Neural cell (in vitro differentiated cells): ENCODE measurements around the gene TRPM3. TPM values are rescaled to one million over a fixed set of nuclear protein-coding genes. Genes with fewer than 3 reads are reported as not detected.

Experiments
- H2AFZ ChIP-seq: fragments of 200-600, 300-800 bp; sonication (generic), shearing (Covaris generic); 2 replicates; pipeline ENCODE4 v1.6.0; 2014; ENCODE audit warnings: low read depth, mild to moderate bottlenecking, antibody characterized with exemption, low read length, moderate library complexity
- H3F3A ChIP-seq: fragments of 200-600 bp; shearing (Covaris generic); 2 replicates; pipeline ENCODE4 v1.6.1; 2016; ENCODE audit warnings: mild to moderate bottlenecking, moderate library complexity, mixed read lengths, antibody characterized with exemption, low read length; ENCODE audit not compliant: insufficient read depth, poor library complexity, severe bottlenecking
- H3K27ac ChIP-seq: fragments of 200-600, 300-800 bp; sonication (generic), shearing (Covaris generic); 2 replicates; pipeline ENCODE4 v1.5.1; 2014; ENCODE audit warnings: mild to moderate bottlenecking, low read length, moderate library complexity
- H3K27me3 ChIP-seq: fragments of 300-800, 200-600 bp; sonication (generic), shearing (Covaris generic); 2 replicates; pipeline ENCODE4 v1.6.0; 2014; ENCODE audit warnings: mild to moderate bottlenecking, low read depth, low read length, moderate library complexity; ENCODE audit not compliant: insufficient read depth
- H3K36me3 ChIP-seq: fragments of 300-800, 200-600 bp; sonication (generic), shearing (Covaris generic); 2 replicates; pipeline ENCODE4 v1.5.1; 2014; ENCODE audit warnings: mild to moderate bottlenecking, antibody characterized with exemption, low read length, moderate library complexity; ENCODE audit not compliant: insufficient read depth
- H3K4me2 ChIP-seq: fragments of 300-800, 200-600 bp; sonication (generic), shearing (Covaris generic); 2 replicates; pipeline ENCODE4 v1.6.0; 2014; ENCODE audit warnings: mild to moderate bottlenecking, low read length
- H3K4me3 ChIP-seq: fragments of 300-800, 200-600 bp; sonication (generic), shearing (Covaris generic); 2 replicates; pipeline ENCODE4 v1.5.1; 2014; ENCODE audit warnings: mild to moderate bottlenecking, low read length, moderate library complexity
- H3K79me2 ChIP-seq: fragments of 200-600 bp; shearing (Covaris generic); replicated peaks from 2 replicates; pipeline ENCODE4 v1.6.0; 2014; ENCODE audit warnings: mild to moderate bottlenecking, low read length, moderate library complexity; ENCODE audit not compliant: insufficient read depth
- H3K9ac ChIP-seq: fragments of 300-800, 200-600 bp; sonication (generic), shearing (Covaris generic); 2 replicates; pipeline ENCODE4 v1.6.1; 2016; ENCODE audit warnings: mild to moderate bottlenecking, low read length, mixed read lengths
- H3K9me2 ChIP-seq: fragments of 200-600 bp; shearing (Covaris generic); 2 replicates; pipeline ENCODE4 v1.6.1; 2016; ENCODE audit warnings: mild to moderate bottlenecking, low read length, mixed read lengths; ENCODE audit not compliant: insufficient read depth
- H3K9me3 ChIP-seq: fragments of 200-600, 300-800 bp; sonication (generic), shearing (Covaris generic); 2 replicates; pipeline ENCODE4 v1.6.1; 2016; ENCODE audit warnings: mild to moderate bottlenecking, mixed run types, low read length, moderate library complexity, mixed read lengths
- H4K20me1 ChIP-seq: fragments of 200-600 bp; shearing (Covaris generic); 2 replicates; pipeline ENCODE4 v1.6.1; 2016; ENCODE audit warnings: mild to moderate bottlenecking, mixed run types; ENCODE audit not compliant: insufficient read depth
- CTCF ChIP-seq: fragments of 450-650 bp; IDR thresholded peaks from 2 replicates; pipeline ENCODE4 v1.5.1; 2014; ENCODE audit warnings: antibody characterized with exemption, mild to moderate bottlenecking, moderate library complexity; ENCODE audit not compliant: poor library complexity, severe bottlenecking
- EP300 ChIP-seq: fragments of 450-650 bp; conservative IDR thresholded peaks from 2 replicates; pipeline ENCODE4 v1.6.1; 2014; ENCODE audit warnings: antibody characterized with exemption, mild to moderate bottlenecking, moderate library complexity; ENCODE audit not compliant: poor library complexity, severe bottlenecking
- EZH2 ChIP-seq: fragments of 200-600, 300-800 bp; shearing (Covaris generic), sonication (generic); IDR thresholded peaks from 2 replicates; pipeline ENCODE4 v1.6.1; 2014; ENCODE audit warnings: antibody characterized with exemption, low read length, borderline replicate concordance, mild to moderate bottlenecking; ENCODE audit not compliant: insufficient read depth, poor library complexity, severe bottlenecking
- MXI1 ChIP-seq: fragments of 450-650 bp; conservative IDR thresholded peaks from 2 replicates; pipeline ENCODE4 v1.6.1; 2014; ENCODE audit warnings: antibody characterized with exemption, mild to moderate bottlenecking; ENCODE audit not compliant: poor library complexity, severe bottlenecking
- POLR2AphosphoS5 ChIP-seq: IDR thresholded peaks from 2 replicates; pipeline ENCODE4 v1.6.1; 2012
- RAD21 ChIP-seq: fragments of 450-650 bp; conservative IDR thresholded peaks from 2 replicates; pipeline ENCODE4 v1.6.1; 2014; ENCODE audit warnings: antibody characterized with exemption, mild to moderate bottlenecking, moderate library complexity
- REST ChIP-seq: IDR thresholded peaks from 2 replicates; pipeline ENCODE4 v1.6.1; 2012; ENCODE audit warnings: borderline replicate concordance
- SMC3 ChIP-seq: fragments of 450-650 bp; conservative IDR thresholded peaks from 2 replicates; pipeline ENCODE4 v1.6.1; 2014; ENCODE audit warnings: antibody characterized with exemption, mild to moderate bottlenecking, moderate library complexity; ENCODE audit not compliant: poor library complexity
- TAF1 ChIP-seq: IDR thresholded peaks from 2 replicates; pipeline ENCODE4 v1.6.1; 2012; ENCODE audit warnings: low read depth
- polyA plus RNA-seq: library from polyadenylated mRNA; depleted of rRNA; stranded (reverse); fragments of >200 nt; gene quantifications from 2 replicates; pipeline ENCODE4 v1.2.3, GENCODE V29; 2014

TRPM3 gene
- polyA plus RNA-seq, 1 donor from 2014 or later: 1.3 TPM

- H3K4me2 ChIP-seq: no peak overlapping the region
- H3K36me3 ChIP-seq: no peaks in the 10 kb centered on the region
- no peaks in the 10 kb centered on the region for H3K9me3 ChIP-seq
- H3K4me3 ChIP-seq: no peak overlapping the region
- TF ChIP-seq CTCF: no peak
- TF ChIP-seq EP300: no peak
- TF ChIP-seq RAD21: no peak
- no peak for TF ChIP-seq TAF1
- no peak for TF ChIP-seq MXI1
- TF ChIP-seq REST: no peak
- TF ChIP-seq SMC3: no peak
- no peak for TF ChIP-seq POLR2AphosphoS5
- no peak for TF ChIP-seq EZH2
- H3K9ac ChIP-seq: no peak overlapping the region
- H4K20me1 ChIP-seq: no peaks in the 10 kb centered on the region
- H2AFZ ChIP-seq: no peak overlapping the region
- no peaks in the 10 kb centered on the region for H3F3A ChIP-seq
- H3K27ac ChIP-seq: no peak overlapping the region
- no peaks in the 10 kb centered on the region for H3K9me2 ChIP-seq
- no peaks in the 10 kb centered on the region for H3K79me2 ChIP-seq
- no peaks in the 10 kb centered on the region for H3K27me3 ChIP-seq
Observed at GRCh38 chr9:71097671-71098070, 23.8 kb downstream of the TRPM3 start.

GRCh38 chr9:71096421-71097108 lies 24.9 kb downstream of the TRPM3 start:
- H3K9ac ChIP-seq: no peak overlapping the region
- H3K27ac ChIP-seq: no peak overlapping the region
- H3K36me3 ChIP-seq: no peaks in the 10 kb centered on the region
- H4K20me1 ChIP-seq: no peaks in the 10 kb centered on the region
- TF ChIP-seq CTCF: no peak
- no peak for TF ChIP-seq MXI1
- TF ChIP-seq SMC3: no peak
- TF ChIP-seq EP300: no peak
- TF ChIP-seq POLR2AphosphoS5: no peak
- no peak for TF ChIP-seq EZH2
- TF ChIP-seq TAF1: no peak
- TF ChIP-seq REST: no peak
- TF ChIP-seq RAD21: no peak
- H3K9me2 ChIP-seq: no peaks in the 10 kb centered on the region
- no peak overlapping the region for H3K4me2 ChIP-seq
- H3F3A ChIP-seq: no peaks in the 10 kb centered on the region
- no peaks in the 10 kb centered on the region for H3K9me3 ChIP-seq
- no peaks in the 10 kb centered on the region for H3K79me2 ChIP-seq
- no peaks in the 10 kb centered on the region for H3K27me3 ChIP-seq
- H2AFZ ChIP-seq: no peak overlapping the region
- H3K4me3 ChIP-seq: no peak overlapping the region
